G401.6 (cell line): ENCODE data around the gene CCL13.
"Not testable (repeated sequence)": the region's sequence is repeated elsewhere in the genome, so short reads cannot be mapped to it uniquely, and the experiment has no call there.

Experiments
- FAIRE-seq: peaks from 2 replicates; lab custom pipeline; 2012; peaks lifted over from hg19 to GRCh38; lab: Jason Lieb, UNC

The CCL13 gene

GRCh38 chr17:34356194-34356593 lies at the start of gene CCL13:
Gene CCL13, plus strand, starts transcription at chr17:34356480. Its CDS starts 47 bp downstream, at chr17:34356527.
- FAIRE-seq = no peak

DNA sequence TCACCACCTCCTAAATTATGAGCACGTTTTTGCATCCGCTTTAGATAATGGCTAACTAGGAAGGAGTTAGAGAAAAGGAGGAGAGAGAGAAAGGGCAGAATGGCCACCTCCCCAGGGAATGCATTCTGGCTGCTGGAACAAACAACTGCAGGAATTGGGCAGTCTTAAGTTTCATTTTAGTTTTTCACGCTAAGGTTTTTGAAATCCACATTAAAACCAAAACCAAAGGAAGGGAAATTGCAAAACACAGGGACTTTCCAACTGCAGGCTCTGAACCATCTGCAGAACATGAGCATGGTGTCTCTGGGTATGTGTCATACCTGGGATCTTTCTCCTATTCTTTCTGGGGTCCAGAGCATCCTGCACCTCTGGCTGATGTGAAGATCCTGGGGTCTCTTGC lies 49.2 kb upstream of the CCL13 start:
- FAIRE-seq = no peak

- FAIRE-seq = no peak
Observed at GRCh38 chr17:34308371-34308770, 47.9 kb upstream of the CCL13 start.

GRCh38 chr17:34311291-34311690 lies 45.0 kb upstream of the CCL13 start:
- no peak for FAIRE-seq

- no peak for FAIRE-seq
Observed at GRCh38 chr17:34312080-34312479, 44.2 kb upstream of the CCL13 start.

DNA sequence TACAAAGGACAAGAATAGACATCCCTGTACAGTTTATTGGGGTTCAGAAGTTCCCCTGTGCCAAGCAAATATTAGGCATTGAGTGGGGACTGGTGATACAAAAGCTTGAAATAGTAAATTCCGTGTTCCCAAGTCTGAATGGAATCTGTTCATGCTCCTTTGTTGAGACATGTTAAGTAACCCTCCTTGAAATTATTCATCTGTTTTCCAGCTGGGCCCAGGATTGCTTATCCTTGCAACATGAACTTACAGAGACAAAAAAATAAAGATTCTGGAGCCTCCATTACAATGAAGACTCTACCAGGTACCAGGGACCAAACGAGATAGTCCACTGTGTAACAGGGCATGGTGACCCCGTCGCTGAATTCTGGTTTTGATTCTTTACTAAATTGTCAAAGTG lies 43.1 kb upstream of the CCL13 start:
- no peak for FAIRE-seq

GRCh38 chr17:34314279-34314678 lies 42.0 kb upstream of the CCL13 start:
- FAIRE-seq = no peak

DNA sequence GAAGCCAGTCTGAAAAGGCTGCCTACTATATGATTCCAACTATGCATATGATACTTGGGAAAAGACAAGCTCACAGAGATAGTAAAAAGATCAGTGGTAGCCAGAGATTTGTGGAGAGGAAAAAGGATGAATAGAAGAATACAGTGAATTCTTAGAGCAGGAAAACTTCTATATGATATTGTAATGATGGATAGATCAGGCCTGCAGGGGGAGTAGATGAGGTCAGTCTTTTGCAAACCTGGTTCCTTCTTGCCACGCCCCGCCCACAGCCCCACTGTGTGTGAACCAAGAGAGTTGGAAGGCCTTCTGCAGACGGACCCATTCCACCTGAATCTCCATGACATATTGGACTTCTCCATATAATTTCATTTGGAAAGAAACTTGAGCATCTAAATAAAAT lies 37.8 kb upstream of the CCL13 start:
- no peak for FAIRE-seq

GRCh38 chr17:34319039-34319483 lies 37.2 kb upstream of the CCL13 start, which contains the start of gene CCL8:
Gene CCL8, plus strand, starts transcription at chr17:34319435. Its CDS starts 67 bp downstream, at chr17:34319502.
- no peak for FAIRE-seq

DNA sequence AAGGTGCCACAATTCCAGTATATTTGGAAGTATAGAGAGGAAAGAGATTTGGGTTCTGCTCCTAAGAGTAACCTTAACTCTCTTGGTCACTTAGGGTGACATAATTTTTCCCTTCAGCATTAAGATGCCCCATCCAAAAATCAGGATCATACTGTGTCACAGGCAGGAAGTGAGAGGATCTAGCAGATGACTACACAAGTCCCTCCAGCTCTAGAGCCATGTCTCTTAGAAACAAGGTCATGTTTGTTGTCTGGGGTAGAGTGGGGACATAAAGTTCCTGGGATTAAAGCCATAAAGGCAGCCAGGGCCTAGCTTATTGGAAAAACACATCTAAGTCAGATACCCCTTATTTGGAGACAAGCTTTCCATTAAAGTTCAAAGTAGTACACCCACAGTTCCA lies 34.3 kb upstream of the CCL13 start:
- FAIRE-seq = no peak

DNA sequence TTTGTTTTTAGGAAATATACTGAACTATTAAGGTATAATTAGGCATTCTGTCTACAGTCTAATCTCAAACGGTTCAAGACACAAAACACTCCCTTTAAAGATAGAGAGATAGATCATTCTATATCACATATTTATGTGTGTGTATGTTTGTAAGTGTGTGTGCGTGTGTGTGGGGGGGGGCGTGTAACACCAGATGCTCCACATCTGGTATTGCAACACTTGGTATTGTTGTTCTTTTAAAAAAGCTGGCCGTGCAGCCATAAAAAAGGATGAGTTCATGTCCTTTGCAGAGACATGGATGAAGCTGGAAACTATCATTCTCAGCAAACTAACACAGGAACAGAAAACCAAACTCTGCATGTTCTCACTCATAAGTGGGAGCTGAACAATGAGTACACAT lies 28.7 kb upstream of the CCL13 start:
- not testable (repeated sequence) for FAIRE-seq

GRCh38 chr17:34337701-34338100 lies 18.6 kb upstream of the CCL13 start:
- no peak for FAIRE-seq

GRCh38 chr17:34339138-34339770 lies 17.0 kb upstream of the CCL13 start:
- no peak for FAIRE-seq

DNA sequence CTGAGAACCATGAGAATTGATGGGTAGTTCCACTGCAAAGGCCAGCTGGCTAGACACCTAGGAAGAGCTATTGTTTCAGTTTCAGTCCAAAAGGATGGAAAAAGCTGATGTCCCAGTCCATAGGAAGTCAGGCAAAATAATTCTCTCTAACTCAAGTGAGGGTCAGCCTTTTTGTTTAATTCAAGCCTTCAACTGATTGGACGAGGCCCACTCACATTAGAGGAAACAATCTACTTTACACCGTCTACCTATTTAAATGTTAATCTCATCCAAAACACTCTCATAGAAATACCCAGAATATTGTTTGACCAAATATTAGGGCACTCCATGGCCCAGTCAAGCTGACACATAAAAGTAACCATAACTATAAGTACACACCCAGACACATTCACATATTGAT lies 14.4 kb upstream of the CCL13 start:
- no peak for FAIRE-seq

DNA sequence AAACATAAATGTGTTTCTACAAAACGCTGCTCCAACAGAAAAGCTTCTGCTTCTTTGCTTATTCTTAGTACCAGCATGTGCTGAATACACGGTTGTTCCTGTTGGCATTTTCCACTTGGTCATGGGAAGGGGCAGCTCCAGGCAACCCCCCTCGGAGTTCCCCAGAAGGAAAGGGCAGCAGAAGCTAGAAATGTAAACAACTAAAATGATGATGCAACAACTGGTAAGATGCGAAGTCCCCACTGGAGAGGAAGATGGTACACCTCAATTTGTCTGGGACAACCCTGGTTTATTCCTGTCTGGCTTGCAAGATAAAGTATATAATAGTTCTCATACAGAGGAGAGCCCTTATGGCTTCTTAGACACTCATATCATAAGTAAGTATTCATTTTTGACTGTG lies 9.2 kb upstream of the CCL13 start:
- no peak for FAIRE-seq

- FAIRE-seq = no peak
Observed at GRCh38 chr17:34349751-34350150, 6.5 kb upstream of the CCL13 start.

GRCh38 chr17:34351096-34351495 lies 5.2 kb upstream of the CCL13 start:
- FAIRE-seq = no peak

DNA sequence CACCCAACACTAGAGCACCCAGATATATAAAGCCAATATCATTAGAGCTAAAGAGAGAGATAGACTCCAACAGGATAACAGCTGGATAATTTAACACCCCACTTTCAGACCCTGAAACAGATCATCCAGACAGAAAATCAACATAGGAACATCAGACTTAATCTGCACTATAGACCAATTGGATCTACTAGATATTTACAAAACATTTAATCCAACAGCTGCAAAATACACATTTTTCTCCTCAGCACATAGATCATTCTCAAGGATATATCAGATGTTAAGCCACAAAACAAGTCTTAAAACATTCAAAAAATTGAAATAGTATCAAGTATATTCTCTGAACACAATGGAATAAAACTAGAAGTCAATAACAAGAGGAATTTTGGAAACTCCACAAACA lies 4.1 kb upstream of the CCL13 start:
- FAIRE-seq = no peak

GRCh38 chr17:34354637-34355036 lies 1.6 kb upstream of the CCL13 start:
- no peak for FAIRE-seq

- FAIRE-seq = no peak
Observed at GRCh38 chr17:34357398-34357797, 1.1 kb downstream of the CCL13 start.

DNA sequence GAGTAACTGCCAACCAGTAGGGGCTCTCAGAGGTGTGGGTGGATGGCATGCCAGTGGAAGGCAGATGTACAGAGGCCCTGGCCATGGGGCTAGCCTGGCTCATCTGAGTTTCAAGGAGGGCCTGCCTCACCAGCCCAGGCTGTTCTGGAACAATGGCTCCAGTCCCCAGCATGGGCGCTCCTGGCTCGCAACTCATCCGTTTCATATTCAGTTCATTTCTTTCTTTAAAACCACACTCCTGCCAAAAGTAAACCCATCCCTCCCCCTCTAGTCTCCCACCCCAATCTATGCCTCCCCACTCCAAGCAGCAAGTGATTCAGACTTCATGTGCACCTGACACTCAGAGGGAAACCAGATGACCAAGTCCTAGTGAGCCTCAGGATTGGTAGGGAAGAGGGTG lies 2.4 kb downstream of the CCL13 start:
- no peak for FAIRE-seq

GRCh38 chr17:34360601-34361270 lies 4.5 kb downstream of the CCL13 start:
- no peak for FAIRE-seq

GRCh38 chr17:34361478-34362061 lies 5.3 kb downstream of the CCL13 start:
- FAIRE-seq = peak; percentile 21

DNA sequence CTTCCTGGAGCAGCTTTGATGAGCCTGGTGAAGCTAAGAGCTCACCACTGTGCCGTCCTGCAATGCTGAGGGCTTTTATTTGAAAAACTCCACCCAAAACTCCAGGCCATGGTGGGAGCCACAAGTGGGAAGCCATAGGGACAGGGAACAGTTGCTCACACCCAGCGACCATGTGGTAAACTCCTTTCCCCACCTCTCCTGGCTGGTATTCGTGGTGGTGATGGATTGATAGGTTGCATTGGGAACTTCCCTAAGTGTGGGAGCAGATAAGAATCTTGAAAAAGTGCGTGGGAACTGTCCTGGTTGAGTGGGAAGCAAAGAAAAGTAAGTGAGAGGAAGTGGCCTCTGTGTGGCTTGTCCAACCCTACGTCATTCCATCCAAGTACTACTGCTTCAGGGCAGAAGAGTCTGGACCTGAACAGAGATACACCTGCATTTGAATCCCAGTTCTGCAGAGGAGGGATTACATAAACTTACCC lies 6.9 kb downstream of the CCL13 start, which contains the start of gene CCL1:
CCL1 (minus strand) TSS at position 51 of the 479 bp plus-strand sequence. CDS start 72 bp downstream, outside the sequence.
- FAIRE-seq = no peak
